Coronary artery (tissue), 2 donors: ENCODE results near the gene APBB2.
A peak's percentile ranks its signal among the peaks of the same experiment; 100 is the strongest.

Experiments
- DNase-seq: peaks from one replicate; pipeline ENCODE4 v3.0.0-alpha.2; 2017; ENCODE audit warnings: low spot score
- H3K27ac ChIP-seq, 2 donors: fragments of 200-600 bp; sonication (generic); one replicate each; pipeline ENCODE4 v1.5.1; 2016 to 2019
- H3K4me3 ChIP-seq: fragments of 200-600 bp; sonication (generic); 2 replicates; pipeline ENCODE4 v1.5.1; 2016; ENCODE audit warnings: mild to moderate bottlenecking, moderate library complexity
- CTCF ChIP-seq: fragments of 200-600 bp; sonication (generic); IDR thresholded peaks from one replicate; pipeline ENCODE4 v1.5.1; 2019; ENCODE audit warnings: antibody characterized with exemption

Gene APBB2

GRCh38 chr4:41044791-41045190 is 169.6 kb downstream of the APBB2 start:
- H3K4me3 ChIP-seq = no peak overlapping the region
- TF ChIP-seq CTCF = no peak
- DNase-seq = no peak
- H3K27ac ChIP-seq = no peak overlapping the region

GRCh38 chr4:41044165-41044564 is 170.2 kb downstream of the APBB2 start:
- Histone ChIP-seq H3K4me3 (no peak overlapping the region), H3K27ac (no peak overlapping the region)
- no peak for TF ChIP-seq CTCF
- no peak for DNase-seq

GRCh38 chr4:41043465-41043864 is 170.9 kb downstream of the APBB2 start:
- DNase-seq = no peak
- Histone ChIP-seq H3K4me3 (no peak overlapping the region), H3K27ac (no peak overlapping the region)
- no peak for TF ChIP-seq CTCF

- no peak for TF ChIP-seq CTCF
- H3K27ac ChIP-seq = no peak overlapping the region
- DNase-seq = no peak
Measured at GRCh38 chr4:41041551-41041950, 172.8 kb downstream of the APBB2 start.

GRCh38 chr4:41039317-41039716 is 175.0 kb downstream of the APBB2 start:
- TF ChIP-seq CTCF = no peak
- DNase-seq = no peak
- H3K4me3 ChIP-seq = no peak overlapping the region
- no peak overlapping the region for H3K27ac ChIP-seq

More at GRCh38 chr4:41041551-41041950, 172.8 kb downstream of the APBB2 start:
- no peak overlapping the region for H3K4me3 ChIP-seq

GRCh38 chr4:41038304-41038703 is 176.0 kb downstream of the APBB2 start:
- Histone ChIP-seq H3K4me3 (no peak overlapping the region), H3K27ac (no peak overlapping the region)
- DNase-seq = no peak
- no peak for TF ChIP-seq CTCF

GRCh38 chr4:41029098-41029497 is 185.2 kb downstream of the APBB2 start:
- Histone ChIP-seq H3K4me3 (no peak overlapping the region), H3K27ac (peak overlapping the region in 1 of 2 donors; percentile 56)
- DNase-seq = no peak
- no peak for TF ChIP-seq CTCF
